GM12878 (cell line): Measurements from ENCODE around the gene APOM. TPM values are rescaled to one million over a fixed set of nuclear protein-coding genes. Genes with fewer than 3 reads are reported as not detected.

Experiments used
- ATF7 ChIP-seq: fragments of 450-650 bp; IDR thresholded peaks from 2 replicates; pipeline ENCODE4 v1.6.1; 2016; ENCODE audit warnings: low read depth, mild to moderate bottlenecking
- CHD2 ChIP-seq: IDR thresholded peaks from 2 replicates; pipeline ENCODE4 v1.6.1; 2011; ENCODE audit warnings: low read depth, low read length, improper control_type of control experiment, borderline replicate concordance
- FOXM1 ChIP-seq: IDR thresholded peaks from 2 replicates; pipeline ENCODE4 v1.6.1; 2012; ENCODE audit warnings: low read depth, mild to moderate bottlenecking, inconsistent platforms, low read length, moderate library complexity
- IRF4 ChIP-seq: IDR thresholded peaks from 2 replicates; pipeline ENCODE4 v1.6.1; 2011; ENCODE audit warnings: low read depth, low read length
- KDM1A ChIP-seq: fragments of 200-600 bp; sonication (generic); IDR thresholded peaks from 2 replicates; pipeline ENCODE4 v1.6.1; 2016; ENCODE audit warnings: borderline replicate concordance
- MLLT1 ChIP-seq: fragments of 450-650 bp; IDR thresholded peaks from 2 replicates; pipeline ENCODE4 v1.6.1; 2016; ENCODE audit warnings: mild to moderate bottlenecking
- MTA3 ChIP-seq: IDR thresholded peaks from 2 replicates; pipeline ENCODE4 v1.6.1; 2012; ENCODE audit warnings: low read length, inconsistent platforms, borderline replicate concordance
- MXI1 ChIP-seq: fragments of 150-350 bp; IDR thresholded peaks from 2 replicates; pipeline ENCODE4 v1.6.1; 2011; ENCODE audit warnings: low read depth, mild to moderate bottlenecking, inconsistent platforms, low read length, improper control_type of control experiment
- NR2C1 ChIP-seq: fragments of 450-650 bp; IDR thresholded peaks from 2 replicates; pipeline ENCODE4 v1.6.1; 2017; ENCODE audit warnings: antibody characterized with exemption, mild to moderate bottlenecking, moderate library complexity
- PML ChIP-seq: IDR thresholded peaks from 2 replicates; pipeline ENCODE4 v1.6.1; 2012; ENCODE audit warnings: low read length, inconsistent platforms
- POLR2AphosphoS2 ChIP-seq: IDR thresholded peaks from 2 replicates; pipeline ENCODE4 v1.6.1; 2011; ENCODE audit warnings: low read depth, mild to moderate bottlenecking, low read length, improper control_type of control experiment, moderate library complexity
- RELA ChIP-seq: fragments of 450-650 bp; IDR thresholded peaks from 2 replicates; pipeline ENCODE4 v1.8.0; 2014; ENCODE audit warnings: borderline replicate concordance; ENCODE audit not compliant: partially characterized antibody
- RFX5 ChIP-seq: IDR thresholded peaks from 2 replicates; pipeline ENCODE4 v1.6.1; 2011; ENCODE audit warnings: low read depth, low read length, improper control_type of control experiment
- SIX5 ChIP-seq: IDR thresholded peaks from 2 replicates; pipeline ENCODE4 v1.6.1; 2011; ENCODE audit warnings: mild to moderate bottlenecking, low read depth, low read length, moderate library complexity; ENCODE audit not compliant: severe bottlenecking
- SMC3 ChIP-seq: IDR thresholded peaks from 2 replicates; pipeline ENCODE4 v1.6.1; 2011; ENCODE audit warnings: low read length, improper control_type of control experiment, borderline replicate concordance
- TCF12 ChIP-seq: IDR thresholded peaks from 2 replicates; pipeline ENCODE4 v1.6.1; 2011; ENCODE audit warnings: low read depth, mild to moderate bottlenecking, low read length
- ZNF217 ChIP-seq: fragments of 450-650 bp; IDR thresholded peaks from 2 replicates; pipeline ENCODE4 v1.6.1; 2017; ENCODE audit warnings: antibody characterized with exemption, mild to moderate bottlenecking
- polyA plus RNA-seq, 11 experiments: library from polyadenylated mRNA; depleted of rRNA in 4 of 11; unstranded in 6 of 11; stranded (reverse) in 5 of 11; fragments of >200 nt; fragmentation: Nextera tagmentation in 4 of 11; fragmentation: Illumina TruSeq in 1 of 11; extraction: Ambion mirVana in 4 of 11; extraction: Trizol in 1 of 11; gene quantifications; 1 replicate in 1 of 11; 2 replicates in 10 of 11; pipeline versions ENCODE4 v1.2.1 to v1.2.3, GENCODE V29; 2011 to 2016; ENCODE audit warnings: inconsistent platforms in 2 of 11, missing spikeins in 2 of 11, low read depth in 1 of 11
- total RNA-seq, 4 experiments: library from RNA; depleted of rRNA in 3 of 4; stranded (reverse); fragments of >200 nt in 3 of 4; fragmentation: Illumina TruSeq in 1 of 4; extraction: Trizol in 1 of 4; gene quantifications; 2 replicates each; pipeline versions ENCODE4 v1.2.1 to v1.2.3, GENCODE V29; 2013 to 2021
- TF ChIP-seq, protein P1 (sequence below): fragments of 150-350 bp; IDR thresholded peaks from 2 replicates; pipeline ENCODE4 v1.6.1; 2014; ENCODE audit warnings: mild to moderate bottlenecking, low read depth, low read length
- TF ChIP-seq, protein P2 (sequence below): IDR thresholded peaks from 2 replicates; pipeline ENCODE4 v1.6.1; 2012; ENCODE audit warnings: low read length, inconsistent platforms
- TF ChIP-seq, protein P3 (sequence below): IDR thresholded peaks from 2 replicates; pipeline ENCODE4 v1.6.1; 2011; ENCODE audit warnings: low read depth, mild to moderate bottlenecking, low read length, moderate library complexity, borderline replicate concordance; ENCODE audit errors: extremely low read depth
- TF ChIP-seq, protein P4 (sequence below): fragments of 450-650 bp; IDR thresholded peaks from 2 replicates; pipeline ENCODE4 v1.6.1; 2017; ENCODE audit warnings: borderline replicate concordance
- TF ChIP-seq, protein P5 (sequence below): fragments of 450-650 bp; IDR thresholded peaks from 2 replicates; pipeline ENCODE4 v1.6.1; 2017; ENCODE audit warnings: mild to moderate bottlenecking

The APOM gene
- total and polyA plus RNA-seq, 10 of the 15 experiments (the other 5 are each of a cell fraction or from before 2014, with no cell fraction given), result 4.0 to 14.1 (median 7.1) TPM

DNA sequence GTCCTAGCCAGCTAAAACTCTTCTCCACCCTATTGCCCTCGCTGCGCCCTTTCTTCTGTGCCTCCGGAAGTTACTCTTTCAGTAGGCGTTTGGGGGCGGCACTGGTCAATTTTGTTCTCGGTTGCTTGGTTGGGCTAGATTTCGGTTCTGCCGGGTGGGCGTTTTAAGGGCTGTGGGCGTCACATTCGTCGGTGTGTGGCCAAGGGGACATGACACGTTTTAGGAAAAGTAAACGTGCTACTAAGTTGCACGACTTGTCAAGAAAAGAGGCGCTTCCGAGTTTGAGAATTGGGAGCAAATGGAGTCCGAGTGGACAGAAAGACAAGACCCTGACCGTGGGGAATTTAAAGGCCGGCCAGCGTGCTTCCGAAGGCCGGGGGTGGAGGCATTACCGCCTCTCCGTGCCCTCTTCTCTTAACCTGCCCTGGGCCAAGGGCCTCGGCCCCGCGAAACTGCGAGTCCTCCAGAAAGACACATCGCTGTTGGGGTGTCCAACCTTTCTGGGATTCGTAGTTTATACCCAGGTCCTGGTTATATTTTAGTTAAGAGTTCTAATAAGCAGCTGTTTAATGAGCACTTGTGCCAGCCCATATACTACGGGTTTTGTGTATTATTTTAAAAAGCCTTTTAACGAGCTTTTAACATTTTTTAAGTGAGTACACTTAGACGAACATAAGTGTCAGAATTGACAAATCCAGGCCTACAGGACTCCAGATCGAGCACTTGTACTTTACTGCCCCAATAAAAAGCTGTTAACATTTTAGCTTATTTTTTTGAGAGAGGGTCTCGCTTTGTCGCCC lies 2.6 kb upstream of the APOM start (continued):
- TF ChIP-seq, protein P1, sequence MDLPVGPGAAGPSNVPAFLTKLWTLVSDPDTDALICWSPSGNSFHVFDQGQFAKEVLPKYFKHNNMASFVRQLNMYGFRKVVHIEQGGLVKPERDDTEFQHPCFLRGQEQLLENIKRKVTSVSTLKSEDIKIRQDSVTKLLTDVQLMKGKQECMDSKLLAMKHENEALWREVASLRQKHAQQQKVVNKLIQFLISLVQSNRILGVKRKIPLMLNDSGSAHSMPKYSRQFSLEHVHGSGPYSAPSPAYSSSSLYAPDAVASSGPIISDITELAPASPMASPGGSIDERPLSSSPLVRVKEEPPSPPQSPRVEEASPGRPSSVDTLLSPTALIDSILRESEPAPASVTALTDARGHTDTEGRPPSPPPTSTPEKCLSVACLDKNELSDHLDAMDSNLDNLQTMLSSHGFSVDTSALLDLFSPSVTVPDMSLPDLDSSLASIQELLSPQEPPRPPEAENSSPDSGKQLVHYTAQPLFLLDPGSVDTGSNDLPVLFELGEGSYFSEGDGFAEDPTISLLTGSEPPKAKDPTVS, result no peak
- 0 out of 2 replicates have a peak, but pooled peaks have one; percentile 6 for TF ChIP-seq CHD2
- TF ChIP-seq RELA, result no peak
- TF ChIP-seq SIX5, result peak; percentile 0
- peak; percentile 60; the same call in 1 of the 2 replicates for TF ChIP-seq MTA3
- no peak for TF ChIP-seq RFX5
- TF ChIP-seq, protein P2, sequence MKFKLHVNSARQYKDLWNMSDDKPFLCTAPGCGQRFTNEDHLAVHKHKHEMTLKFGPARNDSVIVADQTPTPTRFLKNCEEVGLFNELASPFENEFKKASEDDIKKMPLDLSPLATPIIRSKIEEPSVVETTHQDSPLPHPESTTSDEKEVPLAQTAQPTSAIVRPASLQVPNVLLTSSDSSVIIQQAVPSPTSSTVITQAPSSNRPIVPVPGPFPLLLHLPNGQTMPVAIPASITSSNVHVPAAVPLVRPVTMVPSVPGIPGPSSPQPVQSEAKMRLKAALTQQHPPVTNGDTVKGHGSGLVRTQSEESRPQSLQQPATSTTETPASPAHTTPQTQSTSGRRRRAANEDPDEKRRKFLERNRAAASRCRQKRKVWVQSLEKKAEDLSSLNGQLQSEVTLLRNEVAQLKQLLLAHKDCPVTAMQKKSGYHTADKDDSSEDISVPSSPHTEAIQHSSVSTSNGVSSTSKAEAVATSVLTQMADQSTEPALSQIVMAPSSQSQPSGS, result peak; percentile 59
- peak; percentile 95 for TF ChIP-seq ATF7
- TF ChIP-seq NR2C1, result peak; percentile 79; the same call in 1 of the 2 replicates
- peak; percentile 81 for TF ChIP-seq MXI1
- TF ChIP-seq, protein P3, sequence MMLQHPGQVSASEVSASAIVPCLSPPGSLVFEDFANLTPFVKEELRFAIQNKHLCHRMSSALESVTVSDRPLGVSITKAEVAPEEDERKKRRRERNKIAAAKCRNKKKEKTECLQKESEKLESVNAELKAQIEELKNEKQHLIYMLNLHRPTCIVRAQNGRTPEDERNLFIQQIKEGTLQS, result no peak
- TF ChIP-seq, protein P4, sequence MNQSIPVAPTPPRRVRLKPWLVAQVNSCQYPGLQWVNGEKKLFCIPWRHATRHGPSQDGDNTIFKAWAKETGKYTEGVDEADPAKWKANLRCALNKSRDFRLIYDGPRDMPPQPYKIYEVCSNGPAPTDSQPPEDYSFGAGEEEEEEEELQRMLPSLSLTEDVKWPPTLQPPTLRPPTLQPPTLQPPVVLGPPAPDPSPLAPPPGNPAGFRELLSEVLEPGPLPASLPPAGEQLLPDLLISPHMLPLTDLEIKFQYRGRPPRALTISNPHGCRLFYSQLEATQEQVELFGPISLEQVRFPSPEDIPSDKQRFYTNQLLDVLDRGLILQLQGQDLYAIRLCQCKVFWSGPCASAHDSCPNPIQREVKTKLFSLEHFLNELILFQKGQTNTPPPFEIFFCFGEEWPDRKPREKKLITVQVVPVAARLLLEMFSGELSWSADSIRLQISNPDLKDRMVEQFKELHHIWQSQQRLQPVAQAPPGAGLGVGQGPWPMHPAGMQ, result no peak
- TF ChIP-seq, protein P5, sequence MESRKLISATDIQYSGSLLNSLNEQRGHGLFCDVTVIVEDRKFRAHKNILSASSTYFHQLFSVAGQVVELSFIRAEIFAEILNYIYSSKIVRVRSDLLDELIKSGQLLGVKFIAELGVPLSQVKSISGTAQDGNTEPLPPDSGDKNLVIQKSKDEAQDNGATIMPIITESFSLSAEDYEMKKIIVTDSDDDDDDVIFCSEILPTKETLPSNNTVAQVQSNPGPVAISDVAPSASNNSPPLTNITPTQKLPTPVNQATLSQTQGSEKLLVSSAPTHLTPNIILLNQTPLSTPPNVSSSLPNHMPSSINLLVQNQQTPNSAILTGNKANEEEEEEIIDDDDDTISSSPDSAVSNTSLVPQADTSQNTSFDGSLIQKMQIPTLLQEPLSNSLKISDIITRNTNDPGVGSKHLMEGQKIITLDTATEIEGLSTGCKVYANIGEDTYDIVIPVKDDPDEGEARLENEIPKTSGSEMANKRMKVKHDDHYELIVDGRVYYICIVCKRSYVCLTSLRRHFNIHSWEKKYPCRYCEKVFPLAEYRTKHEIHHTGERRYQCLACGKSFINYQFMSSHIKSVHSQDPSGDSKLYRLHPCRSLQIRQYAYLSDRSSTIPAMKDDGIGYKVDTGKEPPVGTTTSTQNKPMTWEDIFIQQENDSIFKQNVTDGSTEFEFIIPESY, result 0 out of 2 replicates have a peak, but pooled peaks have one; percentile 1
- no peak for TF ChIP-seq TCF12
- no peak for TF ChIP-seq IRF4
- TF ChIP-seq ZNF217, result no peak
- TF ChIP-seq FOXM1, result peak; percentile 52; the same call in 1 of the 2 replicates
- TF ChIP-seq PML, result peak; percentile 95; the same call in 1 of the 2 replicates
- TF ChIP-seq SMC3, result peak; percentile 8; the same call in 1 of the 2 replicates
- no peak for TF ChIP-seq KDM1A
- peak; percentile 61; the same call in 1 of the 2 replicates for TF ChIP-seq POLR2AphosphoS2
- TF ChIP-seq MLLT1, result peak; percentile 59; the same call in 1 of the 2 replicates
